HepG2 (cell line): ENCODE results near the gene PYCR2. TPM values are rescaled to one million over a fixed set of nuclear protein-coding genes. Genes with fewer than 3 reads are reported as not detected.
A peak's percentile ranks its signal among the peaks of the same experiment; 100 is the strongest.

Source experiments
- ATAC-seq: fragments of 200-7000 bp; cut with Tn5 transposase; 3 replicates; pipeline ENCODE4 v1.9.1; 2020; ENCODE audit warnings: mild to moderate bottlenecking, moderate library complexity
- BruUV-seq: library from RNA; stranded (reverse); fragments of 400-500 nt; replicated peaks from 2 replicates; lab custom pipeline; 2021; lab: Mats Ljungman, UMichigan
- CTCF ChIA-PET: fragments of 300-600 bp; formaldehyde crosslinking; extraction: SDS; loops from one replicate; lab custom pipeline; 2021; ENCODE audit warnings: low total read pairs, inconsistent platforms, low intra/inter-chr PET ratio; lab: Yijun Ruan, JAX
- POLR2A ChIA-PET: fragments of 350-600 bp; sonication (Branson Sonifier 250); formaldehyde crosslinking; loops from one replicate; lab custom pipeline; 2020; ENCODE audit warnings: antibody characterized with exemption, inconsistent platforms; lab: Yijun Ruan, JAX
- DNase-seq: peaks from one replicate; pipeline ENCODE4 v3.0.0-alpha.2; 2015; ENCODE audit warnings: low spot score
- FAIRE-seq: peaks from 3 replicates; lab custom pipeline; 2011; peaks lifted over from hg19 to GRCh38; lab: Jason Lieb, UNC
- H2AFZ ChIP-seq: one replicate; pipeline ENCODE4 v1.6.1; 2011; ENCODE audit warnings: low read length, inconsistent platforms
- H3K27ac ChIP-seq: fragments of 300-600 bp; 3 replicates; pipeline ENCODE4 v1.8.0; 2011; ENCODE audit warnings: mixed run types, mild to moderate bottlenecking, mixed read lengths, low read length, inconsistent platforms; ENCODE audit not compliant: insufficient read depth; ENCODE audit errors: extremely low read length
- H3K27me3 ChIP-seq, 2 experiments: fragments of 200-600 bp in 1 of 2; 2 replicates in 1 of 2; 3 replicates in 1 of 2; pipeline versions ENCODE4 v1.6.0 to v1.8.0; 2011; ENCODE audit warnings: low read length in 2 of 2, mild to moderate bottlenecking in 2 of 2, moderate library complexity in 2 of 2, inconsistent platforms in 1 of 2; ENCODE audit not compliant: insufficient read depth in 2 of 2, control insufficient read depth in 1 of 2
- H3K36me3 ChIP-seq, 2 experiments: fragments of 200-600 bp in 1 of 2; replicated peaks in 1 of 2; 2 replicates in 1 of 2; 3 replicates in 1 of 2; pipeline versions ENCODE4 v1.5.1 to v1.8.0; 2011; ENCODE audit warnings: low read length in 2 of 2, inconsistent platforms in 1 of 2; ENCODE audit not compliant: insufficient read depth in 2 of 2, control insufficient read depth in 1 of 2
- H3K4me1 ChIP-seq: 2 replicates; pipeline ENCODE4 v1.5.1; 2012; ENCODE audit warnings: low read length, inconsistent platforms; ENCODE audit not compliant: insufficient read depth
- H3K4me2 ChIP-seq: 2 replicates; pipeline ENCODE4 v1.6.0; 2011; ENCODE audit warnings: low read depth, low read length, inconsistent platforms
- H3K4me3 ChIP-seq, 3 experiments: fragments of 200-600 bp in 1 of 3; sonication (generic), shearing (Covaris generic) in 1 of 3; replicated peaks in 1 of 3; 2 replicates each; pipeline ENCODE4 v1.5.1; 2011 to 2016; ENCODE audit warnings: low read length in 3 of 3, inconsistent platforms in 2 of 3, low read depth in 2 of 3, mild to moderate bottlenecking in 2 of 3, control low read depth in 1 of 3, mixed read lengths in 1 of 3; ENCODE audit not compliant: insufficient read depth in 1 of 3
- H3K79me2 ChIP-seq: one replicate; pipeline ENCODE4 v1.6.1; 2011; ENCODE audit warnings: low read length, inconsistent platforms; ENCODE audit not compliant: insufficient read depth
- H3K9ac ChIP-seq: 2 replicates; pipeline ENCODE4 v1.6.0; 2011; ENCODE audit warnings: mild to moderate bottlenecking, low read depth, low read length, inconsistent platforms; ENCODE audit not compliant: insufficient read depth
- H3K9me3 ChIP-seq: 2 replicates; pipeline ENCODE4 v1.5.1; 2012; ENCODE audit warnings: mild to moderate bottlenecking, low read length
- H4K20me1 ChIP-seq: 2 replicates; pipeline ENCODE4 v1.6.0; 2011; ENCODE audit warnings: inconsistent platforms, mild to moderate bottlenecking, low read length, moderate library complexity; ENCODE audit not compliant: insufficient read depth
- HNRNPH1 ChIP-seq: fragments of 200-400 bp; formaldehyde crosslinking; optimal IDR thresholded peaks from 2 replicates; pipeline ENCODE3; 2017; ENCODE audit warnings: mild to moderate bottlenecking, low read depth, low read length
- HNRNPL ChIP-seq: fragments of 200-400 bp; formaldehyde crosslinking; IDR thresholded peaks from 2 replicates; pipeline ENCODE4 v1.6.1; 2017; ENCODE audit warnings: mild to moderate bottlenecking, low read depth, low read length
- POLR2G ChIP-seq: fragments of 200-400 bp; formaldehyde crosslinking; IDR thresholded peaks from 2 replicates; pipeline ENCODE4 v1.6.1; 2018; ENCODE audit warnings: mild to moderate bottlenecking, low read depth, low read length, moderate library complexity
- THYN1 ChIP-seq: sonication (generic); formaldehyde crosslinking; IDR thresholded peaks from 2 replicates; pipeline ENCODE4 v1.8.1; 2023; ENCODE audit warnings: low read depth, mild to moderate bottlenecking, moderate library complexity, missing genetic modification reagents, borderline replicate concordance
- ZFX ChIP-seq: sonication (generic); formaldehyde crosslinking; IDR thresholded peaks from 2 replicates; pipeline ENCODE4 v1.4.0; 2020; ENCODE audit warnings: mild to moderate bottlenecking, low read depth, missing genetic modification reagents, moderate library complexity
- ZNF687 ChIP-seq: sonication (generic); formaldehyde crosslinking; IDR thresholded peaks from 2 replicates; pipeline ENCODE4 v1.5.1; 2020; ENCODE audit warnings: mild to moderate bottlenecking, missing genetic modification reagents, moderate library complexity
- WGBS: methylation state at CpG from one replicate; pipeline ENCODE4 v1.1.6; 2017; ENCODE audit warnings: low lambda C conversion rate; 5-methylcytosine and 5-hydroxymethylcytosine counted together
- in situ Hi-C: cut with HindIII; loops from 2 replicates; pipeline ENCODE4 v1.10.0; 2017; ENCODE audit warnings: low pct_unique_long_range_greater_than_20kb; ENCODE audit not compliant: extremely low pct_ligation_motif_present
- intact Hi-C: fragments of 100-400 bp; cut with micrococcal nuclease; formaldehyde crosslinking; loops from one replicate; pipeline ENCODE4 v1.10.0; 2022; ENCODE audit not compliant: unreplicated experiment
- polyA plus RNA-seq, 8 experiments: library from polyadenylated mRNA; depleted of rRNA in 3 of 8; stranded (reverse) in 7 of 8; unstranded in 1 of 8; fragments of >200 nt; fragmentation: Illumina TruSeq in 4 of 8; extraction: Trizol in 4 of 8; gene quantifications; 2 replicates each; pipeline versions ENCODE4 v1.2.1 to v1.2.3, GENCODE V29; 2011 to 2016; ENCODE audit warnings: low read depth in 4 of 8, missing spikeins in 1 of 8, mixed read lengths in 1 of 8; ENCODE audit not compliant: insufficient read depth in 1 of 8
- total RNA-seq, 5 experiments: library from RNA; depleted of rRNA; stranded (reverse); fragments of >200 nt; fragmentation: Illumina TruSeq; extraction: Trizol; gene quantifications; 2 replicates each; pipeline ENCODE4 v1.2.3, GENCODE V29; 2016; ENCODE audit warnings: low read depth in 1 of 5

Gene PYCR2
- total and polyA plus RNA-seq, 2 of the 13 experiments (the other 11 are each of a cell fraction or from before 2014, with no cell fraction given) = 47.2 to 47.8 TPM

DNA sequence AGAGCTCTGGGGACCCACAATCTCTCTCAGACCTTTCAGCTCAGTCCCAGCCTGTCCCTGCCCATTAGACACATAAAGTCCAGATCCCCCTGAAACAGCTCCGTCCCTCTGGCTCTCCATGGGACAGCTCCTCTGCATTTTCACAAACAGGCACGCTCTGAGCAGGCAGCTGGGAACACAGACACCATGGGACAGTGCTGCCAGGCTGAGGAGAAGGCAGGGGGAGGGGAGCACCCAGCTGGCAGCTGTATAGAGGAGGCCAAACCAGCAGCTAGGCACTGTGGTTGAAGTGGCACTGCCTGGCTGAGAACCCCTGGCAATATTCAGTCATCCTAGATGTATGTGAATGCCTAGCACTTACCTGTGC, 43.8 kb downstream of the PYCR2 start:
- H3K27me3 ChIP-seq = no peaks in the 10 kb centered on the region; a peak in 1 of 5 replicates
- BruUV-seq = no TSS peak
- DNase-seq (no peak), ATAC-seq (no peak), FAIRE-seq (no peak)
- no peaks in the 10 kb centered on the region for H3K9me3 ChIP-seq
- H3K4me2 ChIP-seq = peak overlapping the region; percentile 100
- H3K36me3 ChIP-seq = peaks cover 2 to 15% of the 10 kb centered on the region in 2 experiments; a peak in 4 of 5 replicates
- peak overlapping the region in 2 of 3 experiments; percentile 93 to 98; a peak in 3 of 6 replicates for H3K4me3 ChIP-seq
- H3K27ac ChIP-seq = peak overlapping the region; percentile 80
- peak; percentile 27; the same call in 1 of the 2 replicates for TF ChIP-seq ZNF687
- 0 out of 2 replicates have a peak, but pooled peaks have one; percentile 15 for TF ChIP-seq ZFX (CRISPR knock-in tag)
- 0 out of 2 replicates have a peak, but pooled peaks have one; percentile 35 for TF ChIP-seq HNRNPL
- no peak for TF ChIP-seq HNRNPH1
- TF ChIP-seq POLR2G = 0 out of 2 replicates have a peak, but pooled peaks have one; percentile 21
- no peak for TF ChIP-seq THYN1 (CRISPR knock-in tag)
- in situ Hi-C loops = no loop called here
- peaks cover 20% of the 10 kb centered on the region for H4K20me1 ChIP-seq
- CTCF ChIA-PET = interaction anchor here (1.2 kb wide), 1 partner anchor 405 kb away, joined by 3 read pairs; no protein-coding TSS in a partner anchor
- 76% methylated on average over 2 of the region's 2 CpGs for WGBS
- H3K9ac ChIP-seq = peak overlapping the region; percentile 88
- H3K79me2 ChIP-seq = peaks cover 37% of the 10 kb centered on the region
- no peak overlapping the region for H2AFZ ChIP-seq
- intact Hi-C loops = loop anchor here (5.0 to 10.0 kb wide), 2 partner anchors 42 to 95 kb away; partner anchors contain the start of gene PYCR2
- POLR2A ChIA-PET = interaction anchor here (1.1 to 4.6 kb wide), 6 partner anchors 10 to 182 kb away, joined by 3 to 42 read pairs (median 28); partner anchors contain the start of genes EPHX1, H3-3A, LEFTY1 and PYCR2
- H3K4me1 ChIP-seq = peaks cover 57% of the 10 kb centered on the region
